ENCODE results near the gene HELLS. TPM values are rescaled to one million over a fixed set of nuclear protein-coding genes. Genes with fewer than 3 reads are reported as not detected.
"Not testable (repeated sequence)": the region's sequence is repeated elsewhere in the genome, so short reads cannot be mapped to it uniquely, and the experiment has no call there.

HELLS gene
- total RNA-seq, 4 donors from 2014 or later: 1.3 to 1.7 (median 1.4) TPM

- Histone ChIP-seq H3K27ac (replicated peaks in 1 of 4) (no peak overlapping the region), H3K27me3 (no peaks in the 10 kb centered on the region), H3K4me3 (no peak overlapping the region), H3K4me1 (no peaks in the 10 kb centered on the region), H3K36me3 (no peaks in the 10 kb centered on the region), H3K9me3 (peaks cover 0 to 14% (median 4%) of the 10 kb centered on the region in 4 donors)
- DNase-seq (ENCODE audit: extremely low spot score): no peak
- no peak for TF ChIP-seq EP300 (IDR thresholded peaks at IDR 0.05)
- TF ChIP-seq POLR2AphosphoS5 (IDR thresholded peaks at IDR 0.05): no peak
- TF ChIP-seq, protein P1, sequence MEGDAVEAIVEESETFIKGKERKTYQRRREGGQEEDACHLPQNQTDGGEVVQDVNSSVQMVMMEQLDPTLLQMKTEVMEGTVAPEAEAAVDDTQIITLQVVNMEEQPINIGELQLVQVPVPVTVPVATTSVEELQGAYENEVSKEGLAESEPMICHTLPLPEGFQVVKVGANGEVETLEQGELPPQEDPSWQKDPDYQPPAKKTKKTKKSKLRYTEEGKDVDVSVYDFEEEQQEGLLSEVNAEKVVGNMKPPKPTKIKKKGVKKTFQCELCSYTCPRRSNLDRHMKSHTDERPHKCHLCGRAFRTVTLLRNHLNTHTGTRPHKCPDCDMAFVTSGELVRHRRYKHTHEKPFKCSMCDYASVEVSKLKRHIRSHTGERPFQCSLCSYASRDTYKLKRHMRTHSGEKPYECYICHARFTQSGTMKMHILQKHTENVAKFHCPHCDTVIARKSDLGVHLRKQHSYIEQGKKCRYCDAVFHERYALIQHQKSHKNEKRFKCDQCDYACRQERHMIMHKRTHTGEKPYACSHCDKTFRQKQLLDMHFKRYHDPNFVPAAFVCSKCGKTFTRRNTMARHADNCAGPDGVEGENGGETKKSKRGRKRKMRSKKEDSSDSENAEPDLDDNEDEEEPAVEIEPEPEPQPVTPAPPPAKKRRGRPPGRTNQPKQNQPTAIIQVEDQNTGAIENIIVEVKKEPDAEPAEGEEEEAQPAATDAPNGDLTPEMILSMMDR (IDR thresholded peaks at IDR 0.05): peak; percentile 38 to 55 (median 45)
- TF ChIP-seq POLR2A (IDR thresholded peaks at IDR 0.05; ENCODE audit: low read depth): no peak
- intact Hi-C loops (cut with DNase I): no loop called here
- 22% methylated on average over 4 of the region's 4 CpGs for WGBS
Observed at GRCh38 chr10:94630017-94630688, 84.6 kb downstream of the HELLS start.

GRCh38 chr10:94631077-94631875 is 85.7 kb downstream of the HELLS start:
- TF ChIP-seq POLR2A (IDR thresholded peaks at IDR 0.05; ENCODE audit: low read depth): no peak
- TF ChIP-seq POLR2AphosphoS5 (IDR thresholded peaks at IDR 0.05): no peak
- TF ChIP-seq, protein P1 (IDR thresholded peaks at IDR 0.05): no peak
- no peak for TF ChIP-seq EP300 (IDR thresholded peaks at IDR 0.05)
- H3K27ac ChIP-seq (replicated peaks in 1 of 4): no peak overlapping the region
- intact Hi-C loops (cut with DNase I): no loop called here
- WGBS: 90% methylated on average over 3 of the region's 3 CpGs
- no peaks in the 10 kb centered on the region for H3K4me1 ChIP-seq
- no peaks in the 10 kb centered on the region for H3K36me3 ChIP-seq
- no peak for DNase-seq (ENCODE audit: extremely low spot score)
- H3K9me3 ChIP-seq: peaks cover 0 to 14% (median 4%) of the 10 kb centered on the region in 4 donors
- no peaks in the 10 kb centered on the region for H3K27me3 ChIP-seq
- H3K4me3 ChIP-seq: no peak overlapping the region

DNA sequence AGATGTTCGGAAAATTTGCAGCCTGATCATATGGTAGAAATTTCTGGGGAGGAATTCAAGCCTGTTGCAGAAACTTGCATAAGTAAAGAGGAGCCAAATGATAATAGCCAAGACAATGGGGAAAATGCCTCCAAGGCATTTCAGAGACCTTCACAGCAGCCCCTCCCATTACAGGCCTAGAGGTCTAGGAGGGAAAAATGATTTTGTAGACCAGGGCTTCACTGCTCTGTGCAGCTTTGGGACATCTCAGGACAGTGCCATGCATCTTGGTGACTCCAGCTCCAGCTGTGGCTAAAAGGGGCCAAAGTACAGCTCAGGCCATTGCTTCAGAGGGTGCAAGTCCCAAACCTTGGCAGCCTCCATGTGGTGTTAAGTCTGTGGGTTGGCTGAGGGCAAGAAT is 87.4 kb downstream of the HELLS start:
- Histone ChIP-seq H3K4me1 (no peaks in the 10 kb centered on the region), H3K36me3 (no peaks in the 10 kb centered on the region), H3K9me3 (peaks cover 0 to 18% (median 5%) of the 10 kb centered on the region in 4 donors), H3K27ac (replicated peaks in 1 of 4) (no peak overlapping the region), H3K27me3 (no peaks in the 10 kb centered on the region), H3K4me3 (no peak overlapping the region)
- WGBS: 88% methylated on average over 1 of the region's 1 CpG
- no peak for DNase-seq (ENCODE audit: extremely low spot score)
- TF ChIP-seq POLR2AphosphoS5 (IDR thresholded peaks at IDR 0.05) (no peak), EP300 (IDR thresholded peaks at IDR 0.05) (no peak), POLR2A (IDR thresholded peaks at IDR 0.05; ENCODE audit: low read depth) (no peak)
- TF ChIP-seq, protein P1 (IDR thresholded peaks at IDR 0.05): no peak
- intact Hi-C loops (cut with DNase I): no loop called here

- intact Hi-C loops (cut with DNase I); H3K4me1 ChIP-seq; H3K27ac ChIP-seq (replicated peaks in 1 of 4); DNase-seq (ENCODE audit: extremely low spot score); H3K27me3 ChIP-seq; H3K4me3 ChIP-seq; H3K36me3 ChIP-seq: not testable (repeated sequence)
- 95% methylated on average over 4 of the region's 4 CpGs for WGBS
- H3K9me3 ChIP-seq: peaks cover 0 to 23% (median 13%) of the 10 kb centered on the region in 4 donors
Observed at GRCh38 chr10:94638097-94638496, 92.5 kb downstream of the HELLS start.

DNA sequence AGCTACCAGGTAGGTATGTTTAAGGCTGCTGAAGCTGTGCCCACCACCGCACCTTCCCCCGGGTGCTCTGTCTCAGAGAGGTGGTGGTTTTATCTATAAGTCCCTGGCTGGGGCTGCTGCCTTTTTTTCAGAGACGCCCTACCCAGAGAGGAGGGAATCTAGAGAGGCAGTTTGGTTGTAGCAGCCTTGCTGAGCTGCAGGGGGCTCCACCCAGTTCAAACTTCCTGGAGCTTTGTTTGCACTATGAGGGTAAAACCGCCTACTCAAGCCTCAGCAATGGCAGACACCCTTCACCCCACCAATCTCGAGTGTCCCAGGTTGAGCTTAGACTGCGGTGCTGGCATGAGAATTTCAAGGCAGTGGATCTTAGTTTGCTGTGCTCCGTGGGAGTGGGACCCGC is 94.3 kb downstream of the HELLS start:
- Histone ChIP-seq H3K4me1 (no peaks in the 10 kb centered on the region), H3K36me3 (no peaks in the 10 kb centered on the region), H3K27ac (replicated peaks in 1 of 4) (no peak overlapping the region), H3K4me3 (no peak overlapping the region), H3K27me3 (peaks cover 0 to 3% (median 0%) of the 10 kb centered on the region in 4 donors), H3K9me3 (peaks cover 0 to 21% (median 12%) of the 10 kb centered on the region in 4 donors)
- intact Hi-C loops (cut with DNase I): no loop called here
- WGBS: 89% methylated on average over 5 of the region's 8 CpGs
- no peak for DNase-seq (ENCODE audit: extremely low spot score)
- TF ChIP-seq, protein P1 (IDR thresholded peaks at IDR 0.05): no peak
- TF ChIP-seq POLR2A (IDR thresholded peaks at IDR 0.05; ENCODE audit: low read depth) (no peak), POLR2AphosphoS5 (IDR thresholded peaks at IDR 0.05) (no peak), EP300 (IDR thresholded peaks at IDR 0.05) (no peak)

All from esophagus muscularis mucosa (tissue), 4 donors.